ENCODE data around the gene MAML2. TPM values are rescaled to one million over a fixed set of nuclear protein-coding genes. Genes with fewer than 3 reads are reported as not detected.

MAML2 gene
- total and polyA plus RNA-seq, 4 donors, result 0.56 to 2.1 (median 1.4) TPM

DNA sequence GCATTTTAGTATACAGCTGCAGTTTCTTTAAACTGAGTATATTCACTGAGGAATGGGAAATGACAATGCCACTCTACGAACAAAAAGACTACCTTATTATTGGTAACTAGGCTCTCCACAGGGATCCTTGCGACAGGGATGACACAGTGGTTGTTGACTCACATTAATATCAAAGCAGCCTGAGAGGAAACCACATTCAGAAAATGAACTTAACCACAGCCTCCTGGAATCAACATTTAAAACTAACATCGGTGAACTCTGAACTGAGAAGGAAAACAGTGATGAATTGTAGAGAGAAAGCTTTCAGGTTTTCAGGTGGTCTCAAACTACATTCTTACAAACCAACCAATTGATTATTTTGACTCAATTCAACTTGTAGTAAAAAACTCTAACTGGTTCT is 328.8 kb downstream of the MAML2 start:
- Histone ChIP-seq H3K4me1 (ENCODE audit: control insufficient read depth in 4 of 4, insufficient read depth in 4 of 4, low read length in 3 of 4) (peaks cover 0 to 3% (median 0%) of the 10 kb centered on the region in 4 donors), H3K9ac (ENCODE audit: low read depth in 1 of 2, low read length in 2 of 2) (no peak overlapping the region), H3K4me3 (ENCODE audit: low read depth in 1 of 3, low read length in 3 of 3) (no peak overlapping the region), H3K36me3 (ENCODE audit: control insufficient read depth in 4 of 4, insufficient read depth in 3 of 4, low read depth in 1 of 4, low read length in 3 of 4) (no peaks in the 10 kb centered on the region), H3K27me3 (ENCODE audit: control insufficient read depth in 4 of 4, insufficient read depth in 4 of 4, low read length in 3 of 4) (peaks cover 0 to 2% (median 0%) of the 10 kb centered on the region in 4 donors), H3K27ac (ENCODE audit: low read depth in 1 of 2, low read length in 2 of 2) (no peak overlapping the region), H3K9me3 (ENCODE audit: control insufficient read depth in 4 of 4, low read length in 3 of 4) (peaks cover 0 to 3% (median under 1%) of the 10 kb centered on the region in 4 donors)
- 60% methylated on average over 3 of the region's 3 CpGs for WGBS
- TF ChIP-seq HNF4A (conservative IDR thresholded peaks at IDR 0.05), result no peak
- no peak for TF ChIP-seq YY1 (IDR thresholded peaks at IDR 0.05)
- no peak for TF ChIP-seq RXRA (IDR thresholded peaks at IDR 0.05)
- TF ChIP-seq TAF1 (conservative IDR thresholded peaks at IDR 0.05), result no peak
- no peak for TF ChIP-seq GABPA (IDR thresholded peaks at IDR 0.05 in 1 of 2, conservative IDR thresholded peaks at IDR 0.05 in 1 of 2)
- TF ChIP-seq ATF3 (IDR thresholded peaks at IDR 0.05), result no peak
- no peak for TF ChIP-seq NR2F2 (IDR thresholded peaks at IDR 0.05)
- TF ChIP-seq REST (IDR thresholded peaks at IDR 0.05), result no peak
- no peak for TF ChIP-seq RAD21 (IDR thresholded peaks at IDR 0.05)
- TF ChIP-seq, protein P1, sequence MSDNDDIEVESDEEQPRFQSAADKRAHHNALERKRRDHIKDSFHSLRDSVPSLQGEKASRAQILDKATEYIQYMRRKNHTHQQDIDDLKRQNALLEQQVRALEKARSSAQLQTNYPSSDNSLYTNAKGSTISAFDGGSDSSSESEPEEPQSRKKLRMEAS (IDR thresholded peaks at IDR 0.05), result no peak
- TF ChIP-seq, protein P2, sequence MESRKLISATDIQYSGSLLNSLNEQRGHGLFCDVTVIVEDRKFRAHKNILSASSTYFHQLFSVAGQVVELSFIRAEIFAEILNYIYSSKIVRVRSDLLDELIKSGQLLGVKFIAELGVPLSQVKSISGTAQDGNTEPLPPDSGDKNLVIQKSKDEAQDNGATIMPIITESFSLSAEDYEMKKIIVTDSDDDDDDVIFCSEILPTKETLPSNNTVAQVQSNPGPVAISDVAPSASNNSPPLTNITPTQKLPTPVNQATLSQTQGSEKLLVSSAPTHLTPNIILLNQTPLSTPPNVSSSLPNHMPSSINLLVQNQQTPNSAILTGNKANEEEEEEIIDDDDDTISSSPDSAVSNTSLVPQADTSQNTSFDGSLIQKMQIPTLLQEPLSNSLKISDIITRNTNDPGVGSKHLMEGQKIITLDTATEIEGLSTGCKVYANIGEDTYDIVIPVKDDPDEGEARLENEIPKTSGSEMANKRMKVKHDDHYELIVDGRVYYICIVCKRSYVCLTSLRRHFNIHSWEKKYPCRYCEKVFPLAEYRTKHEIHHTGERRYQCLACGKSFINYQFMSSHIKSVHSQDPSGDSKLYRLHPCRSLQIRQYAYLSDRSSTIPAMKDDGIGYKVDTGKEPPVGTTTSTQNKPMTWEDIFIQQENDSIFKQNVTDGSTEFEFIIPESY (IDR thresholded peaks at IDR 0.05), result no peak
- TF ChIP-seq SP1 (IDR thresholded peaks at IDR 0.05), result no peak
- no peak for TF ChIP-seq FOXA1 (IDR thresholded peaks at IDR 0.05)
- TF ChIP-seq CTCF (IDR thresholded peaks at IDR 0.05; ENCODE audit: low read depth, low read length, missing input control), result no peak
- TF ChIP-seq FOXA2 (IDR thresholded peaks at IDR 0.05), result no peak
- TF ChIP-seq JUND (IDR thresholded peaks at IDR 0.05), result no peak
- no peak for TF ChIP-seq HNF4G (IDR thresholded peaks at IDR 0.05)
- TF ChIP-seq EGR1 (IDR thresholded peaks at IDR 0.05; ENCODE audit: low read depth in 2 of 2), result no peak
- DNase-seq (ENCODE audit: low spot score), result no peak

Data from liver (tissue), 9 donors.